Astrocyte (in vitro differentiated cells and primary cell): Measurements from ENCODE around the gene ZEB2.

Experiments
- CTCF ChIP-seq: IDR thresholded peaks from 2 replicates; pipeline ENCODE4 v1.5.1; 2011; ENCODE audit warnings: low read depth, mild to moderate bottlenecking, inconsistent platforms, low read length, moderate library complexity; ENCODE audit not compliant: insufficient read depth
- EZH2 ChIP-seq: IDR thresholded peaks from 2 replicates; pipeline ENCODE4 v1.6.1; 2012; ENCODE audit warnings: mild to moderate bottlenecking, low read length, inconsistent platforms; ENCODE audit not compliant: insufficient read depth

GRCh38 chr2:144460727-144461307 lies 59.1 kb downstream of the ZEB2 start:
- TF ChIP-seq CTCF (no peak), EZH2 (no peak)
